H1 (cell line): Measurements from ENCODE around the gene PPP2R2B. TPM values are rescaled to one million over a fixed set of nuclear protein-coding genes. Genes with fewer than 3 reads are reported as not detected.

ENCODE experiments used
- CTCF ChIA-PET: fragments of 300-600 bp; sonication (Branson Sonifier 250); formaldehyde crosslinking; loops from one replicate; lab custom pipeline; 2021; ENCODE audit not compliant: partially characterized antibody; lab: Charles Lee
- POLR2A ChIA-PET: fragments of 300-600 bp; sonication (Branson Sonifier 250); formaldehyde crosslinking; loops from one replicate; lab custom pipeline; 2021; ENCODE audit warnings: inconsistent platforms; ENCODE audit not compliant: partially characterized antibody; lab: Charles Lee
- DNase-seq, 2 experiments: peaks; one replicate each; pipeline versions ENCODE4 v3.0.0 to v3.0.0-alpha.2; 2010 to 2022; ENCODE audit warnings: low spot score in 2 of 2, low read depth in 1 of 2, mixed read lengths in 1 of 2
- FAIRE-seq: peaks from 2 replicates; lab custom pipeline; 2011; peaks lifted over from hg19 to GRCh38; lab: Jason Lieb, UNC
- H2AFZ ChIP-seq: 2 replicates; pipeline ENCODE4 v1.8.1; 2012; ENCODE audit warnings: low read length, inconsistent platforms
- H2AK5ac ChIP-seq: 2 replicates; pipeline ENCODE4 v1.6.1; 2013; ENCODE audit warnings: low read depth, low read length
- H2BK120ac ChIP-seq: replicated peaks from 2 replicates; pipeline ENCODE3; 2013; ENCODE audit warnings: low read depth, low read length, inconsistent platforms
- H2BK12ac ChIP-seq: 2 replicates; pipeline ENCODE4 v1.6.1; 2013; ENCODE audit warnings: low read depth, low read length
- H2BK15ac ChIP-seq: 2 replicates; pipeline ENCODE4 v1.6.1; 2013; ENCODE audit warnings: low read length
- H2BK20ac ChIP-seq: 2 replicates; pipeline ENCODE4 v1.6.1; 2013; ENCODE audit warnings: low read length
- H2BK5ac ChIP-seq: 2 replicates; pipeline ENCODE4 v1.6.1; 2013; ENCODE audit warnings: low read depth, low read length
- H3K14ac ChIP-seq: 2 replicates; pipeline ENCODE4 v1.6.1; 2013; ENCODE audit warnings: inconsistent platforms; ENCODE audit not compliant: insufficient read length
- H3K18ac ChIP-seq: 2 replicates; pipeline ENCODE4 v1.6.1; 2013; ENCODE audit warnings: low read length; ENCODE audit errors: extremely low read depth
- H3K23ac ChIP-seq: 2 replicates; pipeline ENCODE4 v1.6.1; 2013; ENCODE audit warnings: inconsistent platforms; ENCODE audit not compliant: insufficient read length
- H3K23me2 ChIP-seq: 2 replicates; pipeline ENCODE4 v1.6.1; 2013; ENCODE audit warnings: low read depth, low read length
- H3K27ac ChIP-seq: 2 replicates; pipeline ENCODE4 v1.6.1; 2011; ENCODE audit warnings: low read depth, low read length, inconsistent platforms
- H3K27me3 ChIP-seq, 4 experiments: replicated peaks in 1 of 4; 1 replicate in 1 of 4; 2 replicates in 3 of 4; pipeline versions ENCODE4 v1.6.1 to v1.8.1; 2011 to 2013; ENCODE audit warnings: low read length in 3 of 4, mild to moderate bottlenecking in 3 of 4, inconsistent platforms in 2 of 4, mixed read lengths in 2 of 4, moderate library complexity in 1 of 4; ENCODE audit not compliant: control insufficient read depth in 3 of 4, insufficient read depth in 3 of 4; ENCODE audit errors: extremely low read depth in 1 of 4
- H3K36me3 ChIP-seq, 4 experiments: 2 replicates each; pipeline versions ENCODE4 v1.6.1 to v1.8.1; 2011 to 2013; ENCODE audit warnings: mild to moderate bottlenecking in 4 of 4, low read length in 3 of 4, moderate library complexity in 2 of 4, control low read depth in 1 of 4, inconsistent platforms in 1 of 4; ENCODE audit not compliant: insufficient read depth in 4 of 4, control insufficient read depth in 2 of 4
- H3K4ac ChIP-seq: replicated peaks from 2 replicates; pipeline ENCODE3; 2013; ENCODE audit warnings: low read length, low read depth, mixed read lengths, inconsistent platforms; ENCODE audit not compliant: insufficient read length
- H3K4me1 ChIP-seq, 4 experiments: replicated peaks in 1 of 4; 1 replicate in 1 of 4; 2 replicates in 3 of 4; pipeline versions ENCODE4 v1.6.1 to v1.8.1; 2011 to 2013; ENCODE audit warnings: low read length in 3 of 4, inconsistent platforms in 2 of 4, mixed read lengths in 1 of 4; ENCODE audit not compliant: insufficient read depth in 4 of 4, control insufficient read depth in 3 of 4
- H3K4me2 ChIP-seq, 2 experiments: 2 replicates each; pipeline versions ENCODE4 v1.6.1 to v1.8.1; 2011 to 2013; ENCODE audit warnings: low read depth in 2 of 2, low read length in 2 of 2, control low read depth in 1 of 2, inconsistent platforms in 1 of 2, mild to moderate bottlenecking in 1 of 2; ENCODE audit not compliant: insufficient read depth in 1 of 2
- H3K4me3 ChIP-seq, 4 experiments: fragments of 200-600, 300-600 bp in 1 of 4; sonication (generic), shearing (Covaris generic), sonication (Bioruptor Twin) in 1 of 4; 2 replicates each; pipeline versions ENCODE4 v1.5.1 to v1.8.1; 2011 to 2016; ENCODE audit warnings: low read length in 4 of 4, low read depth in 3 of 4, control low read depth in 2 of 4, inconsistent platforms in 2 of 4, mild to moderate bottlenecking in 2 of 4, mixed read lengths in 1 of 4, moderate library complexity in 1 of 4; ENCODE audit not compliant: insufficient read depth in 2 of 4; ENCODE audit errors: extremely low read depth in 1 of 4
- H3K56ac ChIP-seq: replicated peaks from 2 replicates; pipeline ENCODE3; 2013; ENCODE audit warnings: low read depth, mild to moderate bottlenecking, mixed read lengths, low read length, inconsistent platforms; ENCODE audit not compliant: insufficient read length
- H3K79me1 ChIP-seq: 2 replicates; pipeline ENCODE4 v1.6.1; 2013; ENCODE audit warnings: low read depth, low read length, control low read depth
- H3K79me2 ChIP-seq, 2 experiments: 2 replicates each; pipeline versions ENCODE4 v1.6.1 to v1.8.1; 2012 to 2013; ENCODE audit warnings: low read length in 2 of 2, mild to moderate bottlenecking in 2 of 2, inconsistent platforms in 1 of 2; ENCODE audit not compliant: insufficient read depth in 2 of 2, control insufficient read depth in 1 of 2
- H3K9ac ChIP-seq, 4 experiments: replicated peaks in 1 of 4; 1 replicate in 1 of 4; 2 replicates in 3 of 4; pipeline versions ENCODE4 v1.6.1 to v1.8.1; 2011 to 2013; ENCODE audit warnings: low read depth in 3 of 4, low read length in 3 of 4, control low read depth in 2 of 4, mild to moderate bottlenecking in 2 of 4, moderate library complexity in 2 of 4, inconsistent platforms in 1 of 4; ENCODE audit errors: extremely low read depth in 1 of 4
- H3K9me3 ChIP-seq, 2 experiments: 2 replicates each; pipeline versions ENCODE4 v1.6.1 to v1.8.1; 2012 to 2013; ENCODE audit warnings: mild to moderate bottlenecking in 2 of 2, moderate library complexity in 2 of 2, control low read depth in 1 of 2, inconsistent platforms in 1 of 2, low read depth in 1 of 2, low read length in 1 of 2, mixed read lengths in 1 of 2; ENCODE audit not compliant: insufficient read depth in 2 of 2
- H4K20me1 ChIP-seq, 2 experiments: replicated peaks in 1 of 2; 2 replicates each; pipeline versions ENCODE3 to v1.8.1; 2011 to 2013; ENCODE audit warnings: inconsistent platforms in 2 of 2, low read length in 2 of 2, mild to moderate bottlenecking in 1 of 2; ENCODE audit not compliant: insufficient read depth in 2 of 2, control insufficient read depth in 1 of 2
- H4K5ac ChIP-seq: 2 replicates; pipeline ENCODE4 v1.6.1; 2013; ENCODE audit warnings: low read length, low read depth, mixed read lengths, inconsistent platforms; ENCODE audit not compliant: insufficient read length
- H4K8ac ChIP-seq: 2 replicates; pipeline ENCODE4 v1.8.0; 2013; ENCODE audit warnings: mild to moderate bottlenecking, moderate library complexity, low read length, inconsistent platforms; ENCODE audit not compliant: insufficient read depth; ENCODE audit errors: extremely low read depth
- H4K91ac ChIP-seq: replicated peaks from 2 replicates; pipeline ENCODE3; 2013; ENCODE audit warnings: low read length, mixed read lengths, inconsistent platforms; ENCODE audit not compliant: insufficient read length
- BCL11A ChIP-seq, 2 experiments: IDR thresholded peaks; one replicate each; pipeline ENCODE4 v1.6.1; 2011; ENCODE audit warnings: low read depth in 2 of 2, low read length in 2 of 2, mild to moderate bottlenecking in 2 of 2
- BRCA1 ChIP-seq: IDR thresholded peaks from 2 replicates; pipeline ENCODE4 v1.6.1; 2012; ENCODE audit warnings: low read depth, low read length, improper control_type of control experiment
- EGR1 ChIP-seq: IDR thresholded peaks from 2 replicates; pipeline ENCODE4 v1.6.1; 2011; ENCODE audit warnings: low read depth, low read length, borderline replicate concordance
- EP300 ChIP-seq, 2 experiments: IDR thresholded peaks; 1 replicate in 1 of 2; 2 replicates in 1 of 2; pipeline ENCODE4 v1.6.1; 2011 to 2012; ENCODE audit warnings: low read depth in 2 of 2, low read length in 2 of 2, mild to moderate bottlenecking in 2 of 2, borderline replicate concordance in 1 of 2, inconsistent platforms in 1 of 2, moderate library complexity in 1 of 2
- HDAC2 ChIP-seq, 2 experiments: fragments of 300-600 bp in 1 of 2; sonication (generic) in 1 of 2; IDR thresholded peaks; 2 replicates each; pipeline ENCODE4 v1.6.1; 2011 to 2012; ENCODE audit warnings: low read depth in 2 of 2, low read length in 2 of 2, mild to moderate bottlenecking in 2 of 2, moderate library complexity in 2 of 2, borderline replicate concordance in 1 of 2, inconsistent platforms in 1 of 2
- NANOG ChIP-seq: IDR thresholded peaks from 2 replicates; pipeline ENCODE4 v1.6.1; 2011; ENCODE audit warnings: low read length, low read depth, mild to moderate bottlenecking, inconsistent platforms; ENCODE audit not compliant: insufficient read depth, poor library complexity, severe bottlenecking
- SIRT6 ChIP-seq: IDR thresholded peaks from one replicate; pipeline ENCODE4 v1.7.1; 2012; ENCODE audit warnings: low read length, inconsistent platforms
- SIX5 ChIP-seq: IDR thresholded peaks from 2 replicates; pipeline ENCODE4 v1.6.1; 2011; ENCODE audit warnings: mild to moderate bottlenecking, low read depth, low read length
- TEAD4 ChIP-seq: IDR thresholded peaks from 2 replicates; pipeline ENCODE4 v1.6.1; 2012; ENCODE audit warnings: low read depth, low read length, inconsistent platforms, mixed read lengths
- YY1 ChIP-seq: IDR thresholded peaks from 2 replicates; pipeline ENCODE4 v1.6.1; 2011; ENCODE audit warnings: low read depth, mild to moderate bottlenecking, low read length
- WGBS, 2 experiments: shearing (Covaris generic) in 1 of 2; methylation state at CpG; one replicate each; pipeline versions ENCODE4 v1.1.6 to v1.1.7; 2013 to 2015; ENCODE audit warnings: low lambda C conversion rate in 2 of 2, mixed read lengths in 2 of 2, inconsistent platforms in 1 of 2, low coverage in 1 of 2, missing lambda C conversion rate in 1 of 2; ENCODE audit not compliant: insufficient replicate concordance in 2 of 2, insufficient coverage in 1 of 2, insufficient read length in 1 of 2; ENCODE audit errors: extremely low coverage in 1 of 2, missing lambda C conversion rate in 1 of 2; 5-methylcytosine and 5-hydroxymethylcytosine counted together
- polyA plus RNA-seq, 7 experiments: library from polyadenylated mRNA; depleted of rRNA in 3 of 7; stranded (reverse) in 5 of 7; unstranded in 2 of 7; fragments of >200 nt in 5 of 7; fragments of 200-250 nt in 2 of 7; gene quantifications; 1 replicate in 5 of 7; 2 replicates in 1 of 7; 4 replicates in 1 of 7; pipeline versions ENCODE4 v1.2.1 to v1.2.3, GENCODE V29; 2011 to 2013; ENCODE audit warnings: missing spikeins in 2 of 7, mixed read lengths in 2 of 7
- total RNA-seq: library from RNA; stranded (reverse); fragmentation: NEBNext Ultra II Directional; extraction: Animal tissue kit (Norgen Biotek cat#: 25700); gene quantifications from 2 replicates; pipeline ENCODE4 v1.2.1, GENCODE V29; 2021
- TF ChIP-seq, protein P1 (sequence below): IDR thresholded peaks from 2 replicates; pipeline ENCODE4 v1.6.1; 2012; ENCODE audit warnings: inconsistent platforms

Gene PPP2R2B
- total and polyA plus RNA-seq, 2 of the 8 experiments (the other 6 are each of a cell fraction or from before 2014, with no cell fraction given): 21.1 to 37.1 TPM

DNA sequence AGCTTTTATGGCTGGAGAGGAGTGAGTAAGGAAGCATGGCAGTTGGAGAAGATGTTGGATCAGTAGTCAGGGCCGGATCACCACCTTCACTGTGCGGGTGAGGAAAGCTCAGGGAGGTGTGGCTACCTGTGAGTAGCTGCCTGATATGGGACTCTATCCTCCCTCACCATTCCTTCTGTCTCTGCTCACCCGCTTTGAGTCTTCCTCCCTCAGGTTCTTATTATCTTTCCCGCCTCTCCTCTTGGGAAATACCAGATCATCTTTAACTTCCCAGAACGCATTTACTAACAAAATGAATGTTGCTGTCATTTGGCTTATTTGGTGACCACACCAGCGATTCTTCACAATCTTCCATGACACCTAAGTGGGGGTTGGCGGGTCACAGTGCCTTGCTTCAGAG lies 221.9 kb downstream of the PPP2R2B start:
- H3K18ac ChIP-seq: no peak overlapping the region
- 85% methylated on average over 7 of the region's 7 CpGs; no CpG with 5 or more reads in 1 of the 2 experiments for WGBS, 2 experiments
- POLR2A ChIA-PET: interaction anchor here (1.3 kb wide), 1 partner anchor 9 kb away, joined by 3 read pairs; no protein-coding TSS in a partner anchor

More for the DNA sequence above, 221.9 kb downstream of the PPP2R2B start:
- Histone ChIP-seq H3K4ac (no peak overlapping the region), H2BK120ac (no peak overlapping the region), H3K23ac (no peak overlapping the region), H3K23me2 (no peaks in the 10 kb centered on the region), H4K5ac (no peak overlapping the region), H2BK12ac (no peak overlapping the region), H2BK15ac (no peak overlapping the region), H2AK5ac (no peak overlapping the region), H3K79me1 (no peaks in the 10 kb centered on the region), H3K56ac (no peak overlapping the region), H3K14ac (no peak overlapping the region), H4K20me1 (no peaks in the 10 kb centered on the region), H3K4me1 (peaks cover 0 to 5% (median 2%) of the 10 kb centered on the region in 4 experiments; a peak in 2 of 7 replicates), H3K9me3 (no peaks in the 10 kb centered on the region), H3K27ac (no peak overlapping the region), H2BK20ac (no peak overlapping the region), H3K4me3 (no peak overlapping the region), H4K8ac (no peak overlapping the region), H4K91ac (no peak overlapping the region), H3K9ac (no peak overlapping the region), H3K4me2 (no peak overlapping the region), H3K36me3 (no peaks in the 10 kb centered on the region), H2BK5ac (no peak overlapping the region), H2AFZ (no peak overlapping the region), H3K79me2 (no peaks in the 10 kb centered on the region), H3K27me3 (no peaks in the 10 kb centered on the region)
- TF ChIP-seq BRCA1 (no peak), YY1 (no peak), NANOG (no peak), EP300 (IDR thresholded peaks at IDR 0.05; ENCODE audit: borderline replicate concordance in 1 of 2, low read depth in 2 of 2, low read length in 2 of 2) (no peak), TEAD4 (no peak), SIX5 (no peak), SIRT6 (no peak), EGR1 (no peak), BCL11A (IDR thresholded peaks at IDR 0.05; ENCODE audit: low read depth in 2 of 2, low read length in 2 of 2) (no peak), HDAC2 (IDR thresholded peaks at IDR 0.05; ENCODE audit: borderline replicate concordance in 1 of 2, low read depth in 2 of 2, low read length in 2 of 2) (no peak)
- TF ChIP-seq, protein P1, sequence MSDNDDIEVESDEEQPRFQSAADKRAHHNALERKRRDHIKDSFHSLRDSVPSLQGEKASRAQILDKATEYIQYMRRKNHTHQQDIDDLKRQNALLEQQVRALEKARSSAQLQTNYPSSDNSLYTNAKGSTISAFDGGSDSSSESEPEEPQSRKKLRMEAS: no peak
- FAIRE-seq (no peak), DNase-seq (no peak)
- CTCF ChIA-PET: interaction anchor here (0.7 to 1.6 kb wide), 4 partner anchors 12 to 312 kb away, joined by 3 to 4 read pairs (median 4); no protein-coding TSS in a partner anchor
